ENCODE data around the gene USF1.

GRCh38 chr1:161045736-161046604, at the start of gene USF1:
- TF ChIP-seq POLR2A (IDR thresholded peaks at IDR 0.05): peak in 3 of 4 donors; percentile 72 to 88 (median 78)
- no peak for TF ChIP-seq CTCF (IDR thresholded peaks at IDR 0.05)
- no peak for TF ChIP-seq EP300 (IDR thresholded peaks at IDR 0.05)
- peak; percentile 89 to 95 for TF ChIP-seq POLR2AphosphoS5 (IDR thresholded peaks at IDR 0.05)
